A549 (cell line): ENCODE measurements around the gene HNRNPR. TPM values are rescaled to one million over a fixed set of nuclear protein-coding genes. Genes with fewer than 3 reads are reported as not detected.

Experiments used
- ATAC-seq, 2 experiments: fragments of 200-7000 bp in 1 of 2; fragments of >200 bp in 1 of 2; cut with Nextera tagmentation in 1 of 2; cut with Tn5 transposase in 1 of 2; 3 replicates each; pipeline versions ENCODE4 v1.8.0 to v1.9.1; 2018 to 2020; ENCODE audit warnings: mild to moderate bottlenecking in 1 of 2, moderate library complexity in 1 of 2
- CTCF ChIA-PET: fragments of 300-600 bp; sonication (Branson Sonifier 250); formaldehyde crosslinking; extraction: SDS; loops from one replicate; lab custom pipeline; 2021; ENCODE audit warnings: antibody characterized with exemption, inconsistent platforms; lab: Yijun Ruan, JAX
- POLR2A ChIA-PET: fragments of 350-600 bp; formaldehyde crosslinking; extraction: SDS; loops from one replicate; lab custom pipeline; 2021; ENCODE audit warnings: antibody characterized with exemption, inconsistent platforms; lab: Yijun Ruan, JAX
- DNase-seq, 2 experiments: peaks; one replicate each; pipeline versions ENCODE4 v3.0.0 to v3.0.0-alpha.2; 2011 to 2016; ENCODE audit warnings: low read depth in 1 of 2, low spot score in 1 of 2
- FAIRE-seq: peaks from 2 replicates; lab custom pipeline; 2011; peaks lifted over from hg19 to GRCh38; lab: Jason Lieb, UNC
- H3K27ac ChIP-seq, 2 experiments: fragments of >200 bp; sonication (Bioruptor Twin); formaldehyde crosslinking; 3 replicates each; pipeline ENCODE4 v1.5.1; 2016 to 2017
- H3K4me1 ChIP-seq: fragments of >200 bp; sonication (Bioruptor Twin); formaldehyde crosslinking; 3 replicates; pipeline ENCODE4 v1.6.1; 2016
- H3K4me2 ChIP-seq: fragments of >200 bp; sonication (Bioruptor Twin); formaldehyde crosslinking; 3 replicates; pipeline ENCODE4 v1.6.1; 2016
- H3K4me3 ChIP-seq: fragments of >200 bp; sonication (Bioruptor Twin); formaldehyde crosslinking; 3 replicates; pipeline ENCODE4 v1.5.1; 2016
- H3K9me3 ChIP-seq: fragments of >200 bp; sonication (Bioruptor Twin); formaldehyde crosslinking; 3 replicates; pipeline ENCODE4 v1.6.1; 2016
- CBX2 ChIP-seq: fragments of 200-600 bp; sonication (generic); IDR thresholded peaks from 2 replicates; pipeline ENCODE4 v1.6.1; 2016; ENCODE audit warnings: low read depth, mild to moderate bottlenecking, borderline replicate concordance
- CBX8 ChIP-seq: fragments of 200-600 bp; sonication (generic); IDR thresholded peaks from 2 replicates; pipeline ENCODE4 v1.6.1; 2016
- CEBPB ChIP-seq, 2 experiments: fragments of >200 bp in 1 of 2; sonication (Bioruptor Twin) in 1 of 2; formaldehyde crosslinking in 1 of 2; IDR thresholded peaks; 2 replicates each; pipeline ENCODE4 v1.6.1; 2012 to 2016
- CHD4 ChIP-seq: fragments of 200-600 bp; sonication (generic); IDR thresholded peaks from 2 replicates; pipeline ENCODE4 v1.6.1; 2016; ENCODE audit warnings: antibody characterized with exemption, mild to moderate bottlenecking, borderline replicate concordance
- CTCF ChIP-seq: fragments of >200 bp; sonication (Bioruptor Twin); formaldehyde crosslinking; IDR thresholded peaks from 3 replicates; pipeline ENCODE4 v1.5.1; 2016
- E2F6 ChIP-seq: IDR thresholded peaks from 2 replicates; pipeline ENCODE4 v1.6.1; 2012; ENCODE audit warnings: low read depth, borderline replicate concordance
- EHF ChIP-seq: fragments of 250-450 bp; sonication (Bioruptor Pico); IDR thresholded peaks from 2 replicates; pipeline ENCODE4 v1.5.0; 2020; ENCODE audit warnings: mild to moderate bottlenecking
- EHMT2 ChIP-seq: fragments of 200-600 bp; sonication (generic); IDR thresholded peaks from 2 replicates; pipeline ENCODE4 v1.6.1; 2016; ENCODE audit warnings: antibody characterized with exemption, low read depth, mild to moderate bottlenecking, moderate library complexity
- EP300 ChIP-seq, 2 experiments: fragments of >200 bp; sonication (Bioruptor Twin); formaldehyde crosslinking; IDR thresholded peaks; 2 replicates in 1 of 2; 3 replicates in 1 of 2; pipeline ENCODE4 v1.6.1; 2016 to 2017
- ESRRA ChIP-seq: fragments of 150-350 bp; IDR thresholded peaks from 2 replicates; pipeline ENCODE4 v1.6.1; 2014; ENCODE audit warnings: mild to moderate bottlenecking, low read length, borderline replicate concordance
- FOSB ChIP-seq: fragments of 250-450 bp; sonication (Bioruptor Pico); IDR thresholded peaks from 2 replicates; pipeline ENCODE4 v1.5.0; 2020; ENCODE audit warnings: mild to moderate bottlenecking, moderate library complexity
- GATA3 ChIP-seq: IDR thresholded peaks from 2 replicates; pipeline ENCODE4 v1.6.1; 2012; ENCODE audit warnings: borderline replicate concordance
- HDAC2 ChIP-seq: fragments of 200-600 bp; sonication (generic); IDR thresholded peaks from 2 replicates; pipeline ENCODE4 v1.6.1; 2016
- HES2 ChIP-seq: fragments of >200 bp; sonication (Bioruptor Twin); formaldehyde crosslinking; IDR thresholded peaks from 2 replicates; pipeline ENCODE4 v1.6.1; 2016
- HEYL ChIP-seq: fragments of 250-450 bp; sonication (Bioruptor Pico); IDR thresholded peaks from 2 replicates; pipeline ENCODE4 v1.8.0; 2021; ENCODE audit warnings: mild to moderate bottlenecking, moderate library complexity
- HMGXB4 ChIP-seq: fragments of 250-450 bp; sonication (Bioruptor Pico); IDR thresholded peaks from 2 replicates; pipeline ENCODE4 v1.5.0; 2021; ENCODE audit warnings: mild to moderate bottlenecking, moderate library complexity, borderline replicate concordance
- JUNB ChIP-seq: fragments of >200 bp; sonication (Bioruptor Twin); formaldehyde crosslinking; IDR thresholded peaks from 2 replicates; pipeline ENCODE4 v1.6.1; 2016
- MAX ChIP-seq: IDR thresholded peaks from 2 replicates; pipeline ENCODE4 v1.6.1; 2012
- NFE2L2 ChIP-seq: fragments of 150-350 bp; conservative IDR thresholded peaks from 2 replicates; pipeline ENCODE4 v1.6.1; 2014; ENCODE audit warnings: low read length
- PBX3 ChIP-seq: IDR thresholded peaks from 2 replicates; pipeline ENCODE4 v1.6.1; 2012
- PHF8 ChIP-seq: fragments of 200-600 bp; sonication (generic); IDR thresholded peaks from 2 replicates; pipeline ENCODE4 v1.6.1; 2016; ENCODE audit warnings: low read depth, mild to moderate bottlenecking, antibody characterized with exemption, moderate library complexity, borderline replicate concordance
- POLR2AphosphoS2 ChIP-seq: conservative IDR thresholded peaks from 2 replicates; pipeline ENCODE4 v1.6.1; 2012; ENCODE audit warnings: low read length, improper control_type of control experiment, inconsistent platforms
- RAD21 ChIP-seq, 2 experiments: fragments of >200 bp in 1 of 2; sonication (Bioruptor Twin) in 1 of 2; formaldehyde crosslinking in 1 of 2; IDR thresholded peaks in 1 of 2; conservative IDR thresholded peaks in 1 of 2; 2 replicates in 1 of 2; 3 replicates in 1 of 2; pipeline ENCODE4 v1.6.1; 2012 to 2018; ENCODE audit warnings: inconsistent platforms in 1 of 2
- RARB ChIP-seq: fragments of 250-450 bp; sonication (Bioruptor Pico); IDR thresholded peaks from 2 replicates; pipeline ENCODE4 v1.8.0; 2021; ENCODE audit warnings: mild to moderate bottlenecking, moderate library complexity
- SMC3 ChIP-seq: fragments of >200 bp; sonication (Bioruptor Twin); formaldehyde crosslinking; IDR thresholded peaks from 3 replicates; pipeline ENCODE4 v1.6.1; 2018; ENCODE audit warnings: inconsistent platforms
- TP53 ChIP-seq: fragments of 250-450 bp; sonication (Bioruptor Pico); IDR thresholded peaks from 2 replicates; pipeline ENCODE4 v1.5.0; 2021; ENCODE audit warnings: mild to moderate bottlenecking, moderate library complexity
- USF2 ChIP-seq: fragments of 450-650 bp; IDR thresholded peaks from 2 replicates; pipeline ENCODE4 v1.6.1; 2014; ENCODE audit warnings: antibody characterized with exemption
- ZC3H11A ChIP-seq: fragments of 450-650 bp; IDR thresholded peaks from 2 replicates; pipeline ENCODE4 v1.6.1; 2014; ENCODE audit warnings: antibody characterized with exemption, mild to moderate bottlenecking
- ZNF302 ChIP-seq: fragments of 250-450 bp; sonication (Bioruptor Pico); IDR thresholded peaks from 2 replicates; pipeline ENCODE4 v1.9.0; 2021; ENCODE audit warnings: inconsistent platforms, mild to moderate bottlenecking, moderate library complexity
- WGBS: methylation state at CpG from one replicate; pipeline ENCODE4 v1.1.6; 2017; ENCODE audit errors: missing lambda C conversion rate; 5-methylcytosine and 5-hydroxymethylcytosine counted together
- polyA plus RNA-seq, 4 experiments: library from polyadenylated mRNA; depleted of rRNA in 3 of 4; stranded (reverse); fragments of >200 nt; fragmentation: RNase III in 1 of 4; extraction: RNeasy Plus Mini Kit Qiagen cat#74134 plus additional on column Dnase treatment in 1 of 4; gene quantifications; 2 replicates in 3 of 4; 3 replicates in 1 of 4; pipeline ENCODE4 v1.2.3, GENCODE V29; 2011 to 2017

Gene HNRNPR
- polyA plus RNA-seq, 2 of the 4 experiments (the other 2 are of a cell fraction) = 237 to 281 TPM

- Histone ChIP-seq H3K9me3 (no peaks in the 10 kb centered on the region), H3K4me1 (peaks cover 66% of the 10 kb centered on the region), H3K27ac (peak overlapping the region; percentile 74 to 83), H3K4me2 (peak overlapping the region; percentile 43), H3K4me3 (no peak overlapping the region)
- WGBS = 90% methylated on average over 4 of the region's 4 CpGs
- FAIRE-seq = no peak
- ATAC-seq = no peak
- DNase-seq = no peak
- CTCF ChIA-PET = interaction anchor here (2.0 to 5.6 kb wide), 4 partner anchors 57 to 175 kb away, joined by 4 to 25 read pairs (median 11); partner anchors contain the start of gene HTR1D
- TF ChIP-seq USF2 (no peak), CBX2 (no peak), RAD21 (conservative IDR thresholded peaks at IDR 0.05 in 1 of 2, IDR thresholded peaks at IDR 0.05 in 1 of 2) (no peak), CTCF (no peak), ESRRA (no peak), FOSB (no peak), HMGXB4 (no peak), SMC3 (no peak), RARB (no peak), EHMT2 (no peak), HDAC2 (no peak), PBX3 (no peak), E2F6 (no peak), ZC3H11A (no peak), CHD4 (no peak), ZNF302 (CRISPR knock-in tag) (no peak), HEYL (CRISPR knock-in tag) (no peak), TP53 (CRISPR knock-in tag) (no peak), CEBPB (IDR thresholded peaks at IDR 0.05) (no peak), EP300 (IDR thresholded peaks at IDR 0.05) (no peak)
- POLR2A ChIA-PET = no interaction called here
These were observed 70.0 kb downstream of the HNRNPR start for GRCh38 chr1:23274134-23274505.

- Histone ChIP-seq H3K4me1 (peaks cover 61% of the 10 kb centered on the region), H3K27ac (peak overlapping the region; percentile 74 to 83), H3K9me3 (no peaks in the 10 kb centered on the region), H3K4me3 (no peak overlapping the region), H3K4me2 (peak overlapping the region; percentile 43)
- DNase-seq (peak; percentile 28 to 88), ATAC-seq (peak; percentile 82 to 88), FAIRE-seq (no peak)
- POLR2A ChIA-PET = no interaction called here
- CTCF ChIA-PET = interaction anchor here (0.6 to 5.6 kb wide), 10 partner anchors 11 to 194 kb away, joined by 3 to 25 read pairs (median 4); partner anchors contain the start of gene HTR1D
- 30% methylated on average over 8 of the region's 8 CpGs for WGBS
- TF ChIP-seq NFE2L2 = no peak
- TF ChIP-seq HES2 = no peak
- TF ChIP-seq MAX = 0 out of 2 replicates have a peak, but pooled peaks have one; percentile 32
- no peak for TF ChIP-seq POLR2AphosphoS2
- no peak for TF ChIP-seq PHF8
- peak; percentile 19 to 27; a peak in 3 of 5 replicates for TF ChIP-seq RAD21 (conservative IDR thresholded peaks at IDR 0.05 in 1 of 2, IDR thresholded peaks at IDR 0.05 in 1 of 2)
- TF ChIP-seq SMC3 = no peak; the same call in 2 of the 3 replicates
- TF ChIP-seq JUNB = 0 out of 2 replicates have a peak, but pooled peaks have one; percentile 24
- TF ChIP-seq EHF (CRISPR knock-in tag) = no peak
- no peak for TF ChIP-seq HMGXB4
- no peak for TF ChIP-seq CBX8
- TF ChIP-seq GATA3 = peak; percentile 23; the same call in 1 of the 2 replicates
- TF ChIP-seq CEBPB (IDR thresholded peaks at IDR 0.05) = peak; percentile 14 to 45; a peak in 1 of 4 replicates
These were observed 70.5 kb downstream of the HNRNPR start for GRCh38 chr1:23273450-23274133.
